KG1 (cell line): ENCODE data around the gene OR10K2.

Experiments
- DNase-seq: peaks from one replicate; lab custom pipeline; 2025; lab: John Stamatoyannopoulos, UW

OR10K2 gene

GRCh38 chr1:158371188-158371953, 54.7 kb downstream of the OR10K2 start:
- no peak for DNase-seq
